ENCODE results near the gene HCN3.
"Not testable (repeated sequence)": the region's sequence is repeated elsewhere in the genome, so short reads cannot be mapped to it uniquely, and the experiment has no call there.

Gene HCN3

GRCh38 chr1:155319536-155319935, 42.3 kb downstream of the HCN3 start:
- no peak for DNase-seq

GRCh38 chr1:155320252-155320651, 43.0 kb downstream of the HCN3 start:
- DNase-seq: no peak

GRCh38 chr1:155320661-155321617, 43.7 kb downstream of the HCN3 start, which contains the start of gene RUSC1:
TSS of gene RUSC1 (plus strand) at chr1:155320894. CDS start at chr1:155321774, 880 bp downstream.
- DNase-seq: peak; percentile 73

GRCh38 chr1:155321639-155322503, 44.6 kb downstream of the HCN3 start:
- DNase-seq: no peak

DNA sequence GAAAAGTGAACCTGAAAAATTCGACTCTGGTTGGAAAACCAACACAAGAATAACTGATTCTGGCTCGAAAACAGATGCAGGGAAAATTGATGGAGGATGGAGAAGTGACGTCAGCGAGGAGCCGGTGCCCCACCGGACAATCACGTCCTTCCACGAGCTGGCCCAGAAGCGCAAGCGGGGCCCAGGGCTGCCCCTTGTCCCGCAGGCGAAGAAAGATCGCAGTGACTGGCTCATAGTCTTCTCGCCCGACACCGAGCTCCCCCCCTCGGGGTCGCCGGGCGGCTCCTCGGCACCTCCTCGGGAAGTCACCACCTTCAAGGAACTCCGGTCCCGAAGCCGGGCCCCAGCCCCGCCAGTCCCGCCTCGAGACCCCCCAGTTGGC, 45.3 kb downstream of the HCN3 start:
- DNase-seq: peak; percentile 13

DNA sequence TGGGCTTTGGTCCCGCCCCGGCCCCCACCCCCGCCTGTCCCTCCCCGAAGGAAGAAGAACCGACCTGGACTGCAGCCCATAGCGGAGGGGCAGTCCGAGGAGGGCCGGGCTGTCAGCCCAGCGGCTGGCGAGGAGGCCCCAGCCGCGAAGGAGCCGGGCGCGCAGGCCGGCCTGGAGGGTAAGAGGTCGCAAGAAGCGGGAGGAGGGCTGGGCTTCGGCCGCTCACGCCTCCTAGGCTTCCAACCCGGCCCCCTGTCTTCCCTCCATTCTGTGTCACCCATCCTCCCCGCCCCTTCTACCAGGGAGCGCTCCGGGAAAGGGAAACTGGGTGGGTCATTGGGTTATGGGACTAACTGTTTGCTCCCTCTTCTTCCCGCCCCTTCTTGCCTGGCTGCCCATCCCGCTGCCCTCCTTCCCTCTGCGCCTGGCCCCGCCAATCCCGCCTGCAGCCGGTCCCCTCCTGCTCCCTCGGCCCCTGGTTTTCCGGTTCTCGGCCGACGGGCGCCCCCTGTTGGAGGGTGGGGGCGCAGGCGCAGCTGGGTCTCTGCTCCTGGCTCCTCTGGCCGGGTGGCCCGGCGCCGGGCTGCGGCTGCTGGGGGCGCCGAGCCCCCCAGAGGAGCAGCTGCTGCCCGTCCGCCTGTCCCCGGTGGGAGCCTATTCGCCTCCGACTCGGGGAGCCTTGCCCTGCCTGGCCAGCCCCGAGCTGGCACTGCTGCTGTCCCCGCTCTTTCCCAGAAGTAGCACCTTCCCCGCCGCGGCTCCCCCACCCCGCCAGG, 45.9 kb downstream of the HCN3 start:
- peak; percentile 82 for DNase-seq

- DNase-seq: peak; percentile 81
Observed at GRCh38 chr1:155323729-155324036, 46.4 kb downstream of the HCN3 start.

GRCh38 chr1:155324037-155324716, 46.9 kb downstream of the HCN3 start:
- DNase-seq: peak; percentile 93

DNA sequence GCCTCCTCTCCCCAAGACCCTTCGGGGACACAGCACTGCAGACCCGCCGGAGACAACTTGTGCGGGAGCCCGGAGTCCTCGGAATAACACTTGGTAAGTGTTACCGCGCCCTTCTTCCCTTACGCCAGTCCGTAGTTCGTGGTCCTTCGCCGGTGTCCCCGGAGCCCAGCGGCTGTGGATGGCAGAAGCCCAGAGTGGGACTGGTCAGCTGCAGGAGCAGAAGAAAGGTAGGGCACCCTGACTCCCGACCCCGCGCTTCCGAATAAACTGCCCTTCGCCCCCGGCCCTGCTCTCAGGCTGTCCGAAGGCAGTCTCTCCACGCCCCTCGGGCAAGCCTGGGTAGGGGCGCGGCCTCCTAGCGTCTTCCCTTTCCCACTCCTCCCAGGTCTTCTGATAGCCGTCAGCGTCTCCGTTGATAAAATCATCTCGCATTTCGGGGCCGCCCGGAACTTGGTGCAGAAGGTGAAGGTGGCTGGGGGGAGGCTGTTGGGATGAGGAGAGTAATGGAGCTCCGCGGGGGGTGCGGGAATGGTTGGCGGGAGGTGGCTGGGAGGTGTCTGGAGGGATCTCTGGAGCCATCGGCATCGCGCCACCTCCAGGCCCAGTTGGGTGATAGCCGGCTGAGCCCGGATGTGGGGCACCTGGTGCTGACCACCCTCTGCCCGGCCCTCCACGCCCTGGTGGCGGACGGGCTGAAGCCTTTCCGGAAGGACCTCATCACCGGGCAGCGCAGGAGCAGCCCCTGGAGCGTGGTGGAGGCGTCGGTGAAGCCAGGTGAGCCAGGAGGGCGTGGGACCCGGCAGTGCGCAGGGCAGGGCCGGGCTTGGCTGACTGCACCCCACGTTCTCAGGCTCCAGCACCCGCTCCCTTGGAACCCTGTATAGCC, 47.7 kb downstream of the HCN3 start:
- peak; percentile 6 for DNase-seq

DNA sequence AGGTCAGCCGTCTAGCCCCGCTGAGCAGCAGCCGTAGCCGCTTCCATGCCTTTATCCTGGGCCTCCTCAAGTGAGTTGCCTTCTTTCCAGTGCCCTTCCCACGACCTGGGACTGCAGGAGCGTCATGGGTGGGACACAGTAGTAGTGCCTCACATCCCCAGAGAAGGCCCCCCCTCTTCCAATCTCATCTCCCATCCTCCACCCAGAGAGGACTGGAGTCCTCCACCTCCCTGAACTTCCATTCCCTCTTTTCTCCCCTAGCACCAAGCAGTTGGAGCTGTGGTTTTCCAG, 48.3 kb downstream of the HCN3 start:
- no peak for DNase-seq

DNA sequence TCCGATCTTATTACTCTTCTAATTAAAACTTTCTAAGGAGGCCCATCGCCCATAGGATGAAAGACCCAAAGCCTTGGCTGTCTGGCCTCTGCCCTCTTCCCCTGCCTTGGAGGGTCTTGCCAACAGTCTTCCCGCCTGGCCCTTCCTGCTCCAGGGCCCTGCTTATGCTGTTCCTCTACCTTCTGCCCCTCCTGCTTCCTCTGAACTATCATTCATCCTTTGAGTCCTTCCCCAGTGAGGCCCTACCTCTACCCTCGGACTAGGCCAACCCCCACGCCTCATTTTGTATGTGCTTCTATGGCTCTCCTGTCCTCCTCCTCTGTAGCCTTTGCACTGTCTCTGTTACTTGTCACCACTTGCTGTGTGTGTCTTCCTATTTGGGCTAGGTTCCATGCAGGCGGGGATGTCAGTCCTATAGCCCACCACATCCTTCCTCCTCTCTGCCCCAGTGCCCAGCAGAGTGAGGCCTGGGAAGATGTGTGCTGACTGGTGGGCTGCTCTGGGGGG, 48.8 kb downstream of the HCN3 start:
- no peak for DNase-seq

DNA sequence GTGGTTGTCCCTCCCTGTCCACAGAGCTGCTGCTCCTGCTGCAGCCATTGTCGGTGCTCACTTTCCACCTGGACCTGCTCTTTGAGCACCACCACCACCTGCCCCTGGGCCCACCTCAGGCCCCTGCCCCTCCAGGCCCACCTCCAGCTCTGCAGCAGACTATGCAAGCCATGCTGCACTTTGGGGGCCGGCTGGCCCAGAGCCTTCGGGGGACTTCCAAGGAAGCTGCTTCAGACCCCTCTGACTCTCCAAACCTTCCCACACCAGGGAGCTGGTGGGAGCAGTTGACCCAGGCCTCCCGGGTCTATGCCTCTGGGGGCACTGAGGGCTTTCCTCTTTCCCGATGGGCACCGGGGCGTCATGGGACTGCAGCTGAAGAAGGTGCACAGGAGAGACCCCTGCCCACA, 49.4 kb downstream of the HCN3 start:
- no peak for DNase-seq

GRCh38 chr1:155327981-155328380, 50.7 kb downstream of the HCN3 start:
- DNase-seq: no peak

- not testable (repeated sequence) for DNase-seq
Observed at GRCh38 chr1:155328856-155329255, 51.6 kb downstream of the HCN3 start.

DNA sequence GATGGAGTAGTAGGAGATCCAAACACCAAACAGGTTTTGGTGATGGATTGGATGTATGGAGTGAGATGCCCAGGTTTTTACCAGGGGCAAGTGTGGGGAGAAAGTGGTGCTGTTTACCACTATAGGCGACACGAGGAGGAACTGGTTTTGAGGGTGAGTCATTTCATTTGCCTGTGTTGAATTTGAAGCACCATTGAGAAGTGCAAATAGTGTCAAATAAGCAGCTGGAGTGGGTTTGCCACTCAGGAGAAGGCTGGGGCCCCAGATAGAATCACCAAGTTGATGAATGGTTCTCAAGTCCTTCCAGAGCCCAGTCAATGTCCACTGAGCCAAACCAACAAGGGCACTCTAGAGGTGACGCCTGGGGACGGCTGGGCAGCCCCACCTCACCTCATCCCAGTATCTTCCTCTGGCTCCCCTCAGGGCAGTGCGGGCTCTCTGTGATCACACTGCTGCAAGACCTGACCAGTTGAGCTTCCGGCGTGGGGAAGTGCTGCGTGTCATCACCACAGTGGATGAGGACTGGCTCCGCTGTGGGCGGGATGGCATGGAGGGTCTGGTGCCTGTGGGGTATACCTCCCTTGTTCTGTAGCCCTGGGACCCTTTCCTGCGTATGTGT, 52.8 kb downstream of the HCN3 start:
- no peak for DNase-seq

DNA sequence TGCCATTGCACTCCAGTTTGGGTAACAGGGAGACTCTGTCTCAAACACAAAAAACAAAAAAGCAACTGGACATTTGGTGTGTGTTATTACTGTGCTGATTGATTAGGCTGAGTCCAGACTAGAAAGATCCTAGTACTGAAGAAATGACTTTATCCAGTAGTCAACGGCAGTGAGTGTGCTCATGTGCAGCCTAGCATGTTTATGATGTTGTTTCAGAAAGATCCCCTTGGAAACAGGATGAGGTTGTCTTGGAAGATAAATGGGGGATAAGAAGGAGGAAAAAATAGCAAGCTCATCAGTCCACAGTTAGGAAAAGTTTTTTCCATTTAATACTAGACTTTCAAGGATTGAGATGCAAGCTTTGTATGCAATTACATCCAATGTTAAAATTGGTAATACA, 57.7 kb downstream of the HCN3 start:
- no peak for DNase-seq
